Activated B cell treated with CpG ODN at 0.5 μM for 24 hours (primary cell): ENCODE data around the gene TP53TG5. TPM values are rescaled to one million over a fixed set of nuclear protein-coding genes. Genes with fewer than 3 reads are reported as not detected.

ENCODE experiments used
- ATAC-seq: fragments of 200-7000 bp; cut with Tn5 transposase; one replicate; pipeline ENCODE4 v1.10.0; 2021; ENCODE audit warnings: low read depth, mild to moderate bottlenecking, moderate library complexity
- CTCF ChIA-PET: fragments of 350-600 bp; sonication (Branson Sonifier 250); formaldehyde crosslinking; loops from one replicate; lab custom pipeline; 2021; ENCODE audit warnings: antibody characterized with exemption; lab: Charles Lee
- POLR2A ChIA-PET: fragments of 350-600 bp; sonication (Branson Sonifier 250); formaldehyde crosslinking; loops from one replicate; lab custom pipeline; 2021; ENCODE audit warnings: antibody characterized with exemption; lab: Charles Lee
- DNase-seq: peaks from one replicate; pipeline ENCODE4 v3.0.0; 2022
- H3K27ac Mint-ChIP-seq: one replicate; pipeline ENCODE4 v1.8.0; 2020; ENCODE audit warnings: mixed read lengths
- H3K27me3 Mint-ChIP-seq: one replicate; pipeline ENCODE4 v1.8.0; 2021; ENCODE audit warnings: mixed read lengths
- H3K36me3 Mint-ChIP-seq: one replicate; pipeline ENCODE4 v1.8.0; 2021; ENCODE audit warnings: low read depth, mixed read lengths
- H3K4me1 Mint-ChIP-seq: one replicate; pipeline ENCODE4 v1.8.0; 2021; ENCODE audit warnings: mixed read lengths
- H3K4me3 Mint-ChIP-seq: one replicate; pipeline ENCODE4 v1.8.0; 2020; ENCODE audit warnings: mild to moderate bottlenecking, mixed read lengths
- H3K9me3 Mint-ChIP-seq: one replicate; pipeline ENCODE4 v1.8.0; 2020; ENCODE audit warnings: mixed read lengths
- CTCF ChIP-seq: fragments of 200-600 bp; IDR thresholded peaks from one replicate; pipeline ENCODE4 v1.8.0; 2022; ENCODE audit warnings: antibody characterized with exemption, mild to moderate bottlenecking
- intact Hi-C: fragments of 100-400 bp; cut with micrococcal nuclease; formaldehyde crosslinking; loops from one replicate; pipeline ENCODE4 v1.15.1; 2024
- total RNA-seq: library from RNA; stranded (reverse); gene quantifications from 2 replicates; pipeline ENCODE4 v1.2.3, GENCODE V29; 2022

TP53TG5 gene
- total RNA-seq, 1 donor from 2014 or later: not detected

- H3K4me1 Mint-ChIP-seq: peaks cover 28% of the 10 kb centered on the region
- no peak for TF ChIP-seq CTCF
- H3K36me3 Mint-ChIP-seq: peaks cover 8% of the 10 kb centered on the region
Measured at GRCh38 chr20:45406260-45407066, 28.3 kb upstream of the TP53TG5 start.

GRCh38 chr20:45405571-45406259 is 27.6 kb upstream of the TP53TG5 start:
- Mint-ChIP-seq H3K9me3 (peaks cover 7% of the 10 kb centered on the region), H3K4me1 (peaks cover 28% of the 10 kb centered on the region), H3K4me3 (peak overlapping the region; percentile 75), H3K27ac (no peak overlapping the region), H3K36me3 (peaks cover 11% of the 10 kb centered on the region), H3K27me3 (no peaks in the 10 kb centered on the region)
- ATAC-seq (peak; percentile 25), DNase-seq (no peak)
- intact Hi-C loops: loop anchor here (1.0 to 2.0 kb wide), 3 partner anchors 10 to 37 kb away; no protein-coding TSS in a partner anchor
- ChIA-PET CTCF (interaction anchor here (1.7 kb wide), 1 partner anchor 32 kb away, joined by 7 read pairs; no protein-coding TSS in a partner anchor), POLR2A (interaction anchor here (0.6 to 3.8 kb wide), 3 partner anchors 10 to 42 kb away, joined by 3 to 17 read pairs (median 13); partner anchors contain the start of gene PIGT)
- TF ChIP-seq CTCF: no peak

More at GRCh38 chr20:45406260-45407066, 28.3 kb upstream of the TP53TG5 start:
- intact Hi-C loops: loop anchor here (1.0 to 2.0 kb wide), 3 partner anchors 9 to 38 kb away; no protein-coding TSS in a partner anchor
- ChIA-PET POLR2A (interaction anchor here (0.6 to 3.8 kb wide), 3 partner anchors 9 to 43 kb away, joined by 3 to 17 read pairs (median 13); partner anchors contain the start of gene PIGT), CTCF (interaction anchor here (0.8 to 1.7 kb wide), 3 partner anchors 30 to 33 kb away, joined by 3 to 7 read pairs (median 4); no protein-coding TSS in a partner anchor)
- peak overlapping the region; percentile 75 for H3K4me3 Mint-ChIP-seq
- ATAC-seq: peak; percentile 60
- H3K27me3 Mint-ChIP-seq: no peaks in the 10 kb centered on the region
- H3K9me3 Mint-ChIP-seq: peaks cover 4% of the 10 kb centered on the region
- no peak overlapping the region for H3K27ac Mint-ChIP-seq
- DNase-seq: peak; percentile 48

GRCh38 chr20:45404438-45404837 is 26.3 kb upstream of the TP53TG5 start:
- CTCF ChIA-PET: interaction anchor here (0.8 to 2.4 kb wide), 4 partner anchors 31 to 42 kb away, joined by 3 to 11 read pairs (median 6); no protein-coding TSS in a partner anchor

GRCh38 chr20:45402946-45403345 is 24.8 kb upstream of the TP53TG5 start:
- POLR2A ChIA-PET: interaction anchor here (1.5 kb wide), 1 partner anchor 13 kb away, joined by 3 read pairs; the partner anchor contains the start of gene PIGT
- no peak for DNase-seq
- no peak overlapping the region for H3K4me3 Mint-ChIP-seq
- no peak for TF ChIP-seq CTCF
- no peaks in the 10 kb centered on the region for H3K27me3 Mint-ChIP-seq
- intact Hi-C loops: no loop called here
- CTCF ChIA-PET: interaction anchor here (1.3 to 2.4 kb wide), 2 partner anchors 29 to 34 kb away, joined by 5 to 11 read pairs; no protein-coding TSS in a partner anchor
- H3K9me3 Mint-ChIP-seq: peaks cover 18% of the 10 kb centered on the region
- H3K27ac Mint-ChIP-seq: no peak overlapping the region
- H3K4me1 Mint-ChIP-seq: peaks cover 19% of the 10 kb centered on the region
- ATAC-seq: no peak
- H3K36me3 Mint-ChIP-seq: peaks cover 21% of the 10 kb centered on the region

More at GRCh38 chr20:45404438-45404837, 26.3 kb upstream of the TP53TG5 start:
- no peaks in the 10 kb centered on the region for H3K27me3 Mint-ChIP-seq
- POLR2A ChIA-PET: interaction anchor here (0.6 to 3.8 kb wide), 2 partner anchors 11 to 189 kb away, joined by 8 to 17 read pairs; partner anchors contain the start of gene PIGT
- H3K36me3 Mint-ChIP-seq: peaks cover 15% of the 10 kb centered on the region
- H3K4me1 Mint-ChIP-seq: peaks cover 28% of the 10 kb centered on the region
- TF ChIP-seq CTCF: no peak
- DNase-seq: no peak
- H3K27ac Mint-ChIP-seq: no peak overlapping the region
- H3K9me3 Mint-ChIP-seq: peaks cover 14% of the 10 kb centered on the region
- H3K4me3 Mint-ChIP-seq: peak overlapping the region; percentile 59
- ATAC-seq: no peak
- intact Hi-C loops: no loop called here
